Amniotic stem cell (primary cell): ENCODE measurements around the gene PLN.

Experiments
- DNase-seq: peaks from one replicate; lab custom pipeline; 2025; lab: John Stamatoyannopoulos, UW

PLN gene

GRCh38 chr6:118537574-118537973 is 10.5 kb upstream of the PLN start:
- no peak for DNase-seq

- DNase-seq = no peak
Measured at GRCh38 chr6:118542184-118542952, 5.7 kb upstream of the PLN start.

- DNase-seq = no peak
Measured at GRCh38 chr6:118544105-118544504, 4.0 kb upstream of the PLN start.

- DNase-seq = no peak
Measured at GRCh38 chr6:118546164-118546879, 1.8 kb upstream of the PLN start.

GRCh38 chr6:118546880-118547218 is 1.2 kb upstream of the PLN start:
- no peak for DNase-seq

GRCh38 chr6:118548613-118549012 is 517 bp downstream of the PLN start:
- DNase-seq = no peak

- DNase-seq = peak; percentile 26
Measured at GRCh38 chr6:118551063-118552053, 3.3 kb downstream of the PLN start.

- DNase-seq = no peak
Measured at GRCh38 chr6:118553132-118553531, 5.0 kb downstream of the PLN start.

GRCh38 chr6:118554698-118555097 is 6.6 kb downstream of the PLN start:
- no peak for DNase-seq

- no peak for DNase-seq
Measured at GRCh38 chr6:118558464-118559217, 10.5 kb downstream of the PLN start.

GRCh38 chr6:118559659-118560058 is 11.6 kb downstream of the PLN start:
- no peak for DNase-seq

GRCh38 chr6:118562248-118562647 is 14.2 kb downstream of the PLN start:
- DNase-seq = no peak

GRCh38 chr6:118562959-118563358 is 14.9 kb downstream of the PLN start:
- DNase-seq = no peak

GRCh38 chr6:118565311-118565960 is 17.3 kb downstream of the PLN start:
- DNase-seq = no peak

- DNase-seq = no peak
Measured at GRCh38 chr6:118567974-118568373, 19.9 kb downstream of the PLN start.

- no peak for DNase-seq
Measured at GRCh38 chr6:118569498-118569897, 21.4 kb downstream of the PLN start.

- no peak for DNase-seq
Measured at GRCh38 chr6:118571121-118571520, 23.0 kb downstream of the PLN start.

- no peak for DNase-seq
Measured at GRCh38 chr6:118574051-118574865, 26.2 kb downstream of the PLN start.

GRCh38 chr6:118577972-118578371 is 29.9 kb downstream of the PLN start:
- DNase-seq = no peak

GRCh38 chr6:118578617-118579016 is 30.5 kb downstream of the PLN start:
- no peak for DNase-seq
